ENCODE data around the gene MEX3A.
A peak's percentile ranks its signal among the peaks of the same experiment; 100 is the strongest.

MEX3A gene

DNA sequence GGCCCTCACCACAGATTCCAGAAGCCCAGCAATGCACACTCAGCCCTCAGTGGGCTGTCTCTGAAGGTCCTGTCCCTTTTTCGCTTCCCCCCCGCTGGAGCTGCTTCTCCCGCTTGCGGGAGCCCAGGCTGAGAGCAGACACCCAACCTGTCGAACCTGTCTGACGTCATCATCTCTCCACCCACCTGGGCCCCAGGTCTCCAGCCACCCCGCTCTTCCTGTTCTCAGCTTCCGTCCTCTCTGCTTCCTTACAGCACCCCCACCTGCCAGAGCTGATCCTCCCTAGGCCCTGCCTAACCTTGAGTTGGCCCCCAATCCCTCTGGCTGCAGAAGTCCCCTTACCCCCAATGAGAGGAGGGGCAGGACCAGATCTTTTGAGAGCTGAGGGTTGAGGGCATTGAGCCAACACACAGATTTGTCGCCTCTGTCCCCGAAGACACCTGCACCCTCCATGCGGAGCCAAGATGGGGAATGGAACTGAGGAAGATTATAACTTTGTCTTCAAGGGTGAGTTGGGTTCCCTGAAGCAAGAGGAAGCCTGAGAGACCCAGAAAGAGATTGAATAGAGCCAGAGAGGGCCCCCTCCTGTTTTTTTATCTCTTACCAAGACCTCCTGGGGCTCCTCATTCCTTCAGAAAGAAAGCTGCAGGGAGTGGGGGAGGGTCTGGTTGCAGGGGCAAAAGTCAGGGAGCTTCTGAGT is 21.2 kb downstream of the MEX3A start, which contains the start of gene RAB25:
RAB25 (plus strand) TSS at position 224 of the 700 bp plus-strand sequence; CDS start at position 465, 241 bp downstream.
- FAIRE-seq (no peak), DNase-seq (ENCODE audit: insufficient read length) (no peak)
- TF ChIP-seq POLR2AphosphoS5 (IDR thresholded peaks at IDR 0.05; ENCODE audit: low read depth, low read length) (no peak), POLR2A (IDR thresholded peaks at IDR 0.05; ENCODE audit: low read depth, low read length) (no peak), TAF1 (IDR thresholded peaks at IDR 0.05; ENCODE audit: borderline replicate concordance, low read depth, low read length) (no peak)

DNA sequence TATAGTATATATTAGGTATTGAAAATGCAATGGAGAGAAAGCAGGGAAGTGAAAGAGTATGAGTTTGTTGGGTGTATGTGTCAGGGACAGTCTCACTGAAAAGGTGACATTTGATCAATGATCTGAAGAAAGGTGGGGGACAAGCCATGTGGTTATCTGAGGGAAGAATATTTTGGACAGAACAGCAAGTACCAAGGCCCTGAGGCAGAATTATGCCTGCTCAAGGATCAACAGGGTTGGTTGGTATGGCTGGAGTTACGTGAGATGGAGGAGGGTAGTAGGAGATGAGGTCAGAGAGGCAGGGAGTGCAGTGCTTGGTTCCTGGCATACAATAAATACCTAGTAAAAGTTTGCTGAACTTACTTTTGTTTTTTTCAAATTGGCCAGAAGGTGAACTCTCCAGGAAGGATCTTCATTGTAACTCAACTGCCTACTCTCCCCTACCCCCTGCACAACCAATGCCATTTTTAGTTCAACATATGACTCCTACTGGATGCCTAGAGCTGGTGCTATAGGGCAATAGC is 25.9 kb downstream of the MEX3A start:
- no peak for DNase-seq (ENCODE audit: insufficient read length)
- TF ChIP-seq POLR2A (IDR thresholded peaks at IDR 0.05; ENCODE audit: low read depth, low read length) (no peak), POLR2AphosphoS5 (IDR thresholded peaks at IDR 0.05; ENCODE audit: low read depth, low read length) (no peak), TAF1 (IDR thresholded peaks at IDR 0.05; ENCODE audit: borderline replicate concordance, low read depth, low read length) (no peak)
- no peak for FAIRE-seq

DNA sequence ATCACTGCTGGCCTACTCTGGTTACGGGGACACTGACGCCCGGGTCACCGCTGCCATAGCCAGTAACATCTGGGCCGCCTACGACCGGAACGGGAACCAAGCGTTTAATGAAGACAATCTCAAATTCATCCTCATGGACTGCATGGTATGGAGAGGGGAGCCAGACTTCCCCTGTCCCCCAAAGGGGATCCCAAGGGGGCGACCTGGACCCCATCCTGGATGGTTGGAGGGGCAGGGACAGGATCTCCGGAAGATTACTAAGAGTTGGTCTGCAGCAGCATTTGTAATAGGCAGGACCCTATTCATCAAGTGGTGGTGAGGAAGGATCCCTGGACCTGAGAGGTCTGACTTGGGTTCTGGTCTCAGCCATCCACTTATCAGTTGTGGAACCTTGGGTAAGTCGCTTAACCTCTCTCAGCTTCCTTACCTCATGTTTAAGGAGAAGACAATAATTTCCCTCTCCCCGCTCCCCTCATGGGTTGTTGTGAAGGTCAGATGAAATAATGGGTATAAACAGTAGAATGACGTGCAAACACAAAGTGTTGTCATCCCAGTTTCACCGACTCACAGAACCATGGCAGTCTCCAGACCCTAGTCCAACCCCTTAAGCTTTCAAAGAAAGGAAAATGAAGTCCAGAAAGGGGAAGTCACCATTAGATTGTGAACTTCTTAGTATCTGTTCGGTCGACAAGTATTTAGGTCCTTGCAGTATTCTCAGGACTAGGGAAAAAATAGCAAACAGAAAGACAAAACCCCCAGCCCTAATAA is 26.8 kb downstream of the MEX3A start:
- FAIRE-seq, result no peak
- DNase-seq (ENCODE audit: insufficient read length), result no peak
- TF ChIP-seq POLR2AphosphoS5 (IDR thresholded peaks at IDR 0.05; ENCODE audit: low read depth, low read length), result no peak
- TF ChIP-seq TAF1 (IDR thresholded peaks at IDR 0.05; ENCODE audit: borderline replicate concordance, low read depth, low read length), result no peak
- no peak for TF ChIP-seq POLR2A (IDR thresholded peaks at IDR 0.05; ENCODE audit: low read depth, low read length)

DNA sequence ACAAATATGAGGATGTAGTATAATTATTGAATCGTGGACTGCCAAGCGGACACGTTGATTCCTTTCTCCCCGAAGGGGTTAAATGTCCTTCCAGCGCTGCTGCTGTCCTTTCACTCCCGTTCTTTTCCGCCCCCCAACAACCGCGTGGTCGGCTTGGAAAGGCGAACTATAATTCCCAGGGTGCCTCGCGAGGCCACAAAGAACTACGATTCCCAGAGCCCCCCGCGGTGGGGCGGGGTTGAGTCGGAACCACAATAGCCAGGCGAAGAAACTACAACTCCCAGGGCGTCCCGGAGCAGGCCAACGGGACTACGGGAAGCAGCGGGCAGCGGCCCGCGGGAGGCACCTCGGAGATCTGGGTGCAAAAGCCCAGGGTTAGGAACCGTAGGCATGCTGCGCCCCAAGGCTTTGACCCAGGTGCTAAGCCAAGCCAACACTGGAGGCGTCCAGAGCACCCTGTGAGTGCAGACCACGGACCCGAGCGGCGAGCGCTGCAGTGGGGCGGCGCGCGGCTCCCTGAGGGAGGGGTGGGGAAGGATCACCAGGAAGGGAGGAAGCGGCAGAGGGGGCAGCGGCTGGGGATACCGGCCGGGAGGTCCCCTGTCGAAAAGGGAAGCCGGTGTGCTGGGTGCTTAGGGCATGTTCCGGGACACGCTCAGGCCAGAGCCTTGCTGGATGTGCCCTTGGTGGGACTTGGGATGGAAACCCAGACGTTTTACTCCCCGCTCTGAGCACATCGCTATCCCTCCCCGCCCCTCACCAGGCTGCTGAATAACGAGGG is 27.6 kb downstream of the MEX3A start, which contains the start of gene LAMTOR2:
LAMTOR2 (plus strand) TSS at position 283 of the 781 bp plus-strand sequence; CDS start at position 391, 108 bp downstream.
- DNase-seq (ENCODE audit: insufficient read length) (peak; percentile 94), FAIRE-seq (peak; percentile 96)
- no peak for TF ChIP-seq TAF1 (IDR thresholded peaks at IDR 0.05; ENCODE audit: borderline replicate concordance, low read depth, low read length)
- peak; percentile 50; the same call in 1 of the 2 replicates for TF ChIP-seq POLR2A (IDR thresholded peaks at IDR 0.05; ENCODE audit: low read depth, low read length)
- peak; percentile 67; the same call in 1 of the 2 replicates for TF ChIP-seq POLR2AphosphoS5 (IDR thresholded peaks at IDR 0.05; ENCODE audit: low read depth, low read length)

DNA sequence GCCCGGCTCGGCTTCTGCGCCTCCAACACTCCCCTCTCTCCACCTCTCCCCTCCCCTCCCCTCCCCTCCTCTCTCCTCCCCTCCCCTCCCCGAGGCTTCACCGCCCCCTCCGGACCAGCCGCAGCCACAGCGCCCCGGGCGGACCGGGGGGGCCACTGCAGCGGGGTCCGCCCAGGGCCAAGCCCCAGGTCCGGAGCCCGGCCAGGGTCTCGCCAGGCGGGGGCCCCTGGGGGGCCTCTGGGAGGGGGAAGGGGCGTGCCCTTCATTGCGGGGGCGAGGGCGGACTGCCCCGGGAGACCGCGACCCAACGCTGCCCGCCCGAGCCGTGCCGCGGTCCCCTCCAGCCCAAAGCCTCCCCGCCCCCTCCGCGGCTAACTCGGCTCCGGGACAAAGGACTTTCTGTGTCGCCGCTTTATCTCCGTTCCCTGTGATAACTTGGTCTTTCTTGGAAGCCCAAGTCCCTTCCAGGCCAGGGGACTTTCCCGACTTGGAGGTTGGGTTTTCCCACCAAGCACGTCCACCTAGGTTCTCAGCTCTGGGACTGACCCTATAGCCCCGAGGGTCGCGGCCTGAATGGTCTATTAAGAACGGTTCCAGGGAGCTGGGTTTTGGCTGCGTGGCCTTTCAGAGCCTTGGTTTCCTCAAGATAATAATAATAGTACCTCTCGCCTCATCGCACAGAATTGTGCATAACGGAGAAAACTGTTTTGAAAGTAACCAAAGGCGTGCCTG is 28.3 kb downstream of the MEX3A start, which contains the start of gene UBQLN4:
UBQLN4 (minus strand) TSS at position 31 of the 732 bp plus-strand sequence. CDS start 97 bp downstream, outside the sequence.
- FAIRE-seq, result peak; percentile 27
- peak; percentile 89 for DNase-seq (ENCODE audit: insufficient read length)
- TF ChIP-seq TAF1 (IDR thresholded peaks at IDR 0.05; ENCODE audit: borderline replicate concordance, low read depth, low read length), result 0 out of 2 replicates have a peak, but pooled peaks have one; percentile 8
- TF ChIP-seq POLR2A (IDR thresholded peaks at IDR 0.05; ENCODE audit: low read depth, low read length), result no peak
- peak; percentile 36; the same call in 1 of the 2 replicates for TF ChIP-seq POLR2AphosphoS5 (IDR thresholded peaks at IDR 0.05; ENCODE audit: low read depth, low read length)

DNA sequence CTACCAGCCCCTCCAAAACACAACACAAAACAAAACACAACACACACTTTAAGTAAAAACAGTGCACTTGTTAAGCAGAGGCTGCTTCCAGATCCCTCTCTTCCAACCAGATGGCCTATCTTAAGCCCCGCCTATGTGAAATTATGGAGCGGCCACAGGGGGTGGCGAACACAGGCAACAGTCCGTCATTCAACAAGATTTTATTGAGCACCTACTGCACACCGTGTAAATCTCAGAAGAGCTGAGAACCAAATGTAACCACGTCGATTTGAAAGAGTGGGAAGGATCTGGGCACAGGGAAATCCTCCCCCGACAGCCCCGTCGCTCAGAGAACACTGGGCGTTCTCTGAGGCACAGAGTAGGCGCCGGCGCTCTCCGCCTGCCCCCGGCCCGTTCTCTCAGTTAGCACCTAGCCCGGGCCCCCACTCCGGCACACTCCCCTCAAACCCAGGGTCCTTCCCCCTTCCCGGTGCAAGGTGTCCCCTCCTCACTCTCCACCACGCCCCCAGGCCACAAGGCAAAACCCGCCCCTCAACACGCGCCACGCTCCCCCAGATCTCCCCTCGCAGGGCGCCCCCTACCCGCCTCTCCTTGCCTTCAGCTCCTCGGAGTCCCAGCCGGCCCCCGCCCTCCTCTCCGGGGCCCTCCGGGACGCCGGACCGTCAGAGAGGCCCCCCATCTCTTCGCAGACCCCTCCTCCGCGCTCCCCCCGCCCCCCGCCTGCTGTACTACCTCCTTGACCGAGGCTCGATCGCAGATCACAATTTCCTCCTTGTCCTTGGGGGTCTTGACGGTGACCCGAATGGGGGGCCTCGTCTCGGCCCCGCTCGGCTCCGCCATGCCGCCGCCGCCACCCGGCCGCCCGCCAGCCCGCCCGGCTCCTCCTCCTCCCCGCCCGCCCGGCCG is 29.1 kb downstream of the MEX3A start:
- TF ChIP-seq TAF1 (IDR thresholded peaks at IDR 0.05; ENCODE audit: borderline replicate concordance, low read depth, low read length), result no peak
- TF ChIP-seq POLR2A (IDR thresholded peaks at IDR 0.05; ENCODE audit: low read depth, low read length), result peak; percentile 8; the same call in 1 of the 2 replicates
- FAIRE-seq (no peak), DNase-seq (ENCODE audit: insufficient read length) (peak; percentile 71)

DNA sequence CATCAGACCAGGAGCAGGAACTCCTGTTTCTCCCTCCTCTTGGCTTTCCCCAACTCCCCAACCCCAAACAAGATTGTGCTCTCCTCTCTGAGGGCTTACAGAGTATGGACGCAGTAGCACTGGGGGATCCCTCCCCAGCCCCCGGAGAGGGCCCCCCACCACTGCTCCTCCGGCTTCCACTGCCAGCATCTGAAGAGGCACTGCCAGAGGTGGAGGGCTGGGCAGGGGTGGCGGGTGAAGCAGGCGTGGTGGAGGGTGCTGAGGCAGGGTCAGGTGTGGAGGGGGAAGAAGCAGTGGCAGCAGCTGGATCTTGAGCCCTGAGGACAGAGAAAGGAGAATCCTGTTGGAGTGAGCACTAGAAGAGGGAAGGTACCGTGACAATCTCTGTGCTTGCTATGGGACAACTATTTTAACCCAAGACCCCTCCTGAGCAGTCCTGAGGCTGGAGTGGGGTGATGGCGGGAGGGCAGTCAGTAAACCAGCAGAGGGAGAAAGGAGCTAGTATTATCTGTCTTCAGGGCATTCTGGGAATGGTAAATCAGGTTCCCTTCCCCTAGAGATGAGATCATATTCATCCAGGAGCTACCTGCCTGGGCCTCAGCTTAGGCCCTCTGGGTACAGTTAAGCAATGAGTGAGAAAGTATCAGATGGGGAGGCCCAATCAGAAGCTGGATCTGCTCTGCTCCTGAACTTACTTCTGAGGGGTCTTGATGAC is 31.1 kb downstream of the MEX3A start:
- TF ChIP-seq POLR2AphosphoS5 (IDR thresholded peaks at IDR 0.05; ENCODE audit: low read depth, low read length), result no peak
- TF ChIP-seq TAF1 (IDR thresholded peaks at IDR 0.05; ENCODE audit: borderline replicate concordance, low read depth, low read length), result no peak
- no peak for TF ChIP-seq POLR2A (IDR thresholded peaks at IDR 0.05; ENCODE audit: low read depth, low read length)
- no peak for DNase-seq (ENCODE audit: insufficient read length)
- no peak for FAIRE-seq

DNA sequence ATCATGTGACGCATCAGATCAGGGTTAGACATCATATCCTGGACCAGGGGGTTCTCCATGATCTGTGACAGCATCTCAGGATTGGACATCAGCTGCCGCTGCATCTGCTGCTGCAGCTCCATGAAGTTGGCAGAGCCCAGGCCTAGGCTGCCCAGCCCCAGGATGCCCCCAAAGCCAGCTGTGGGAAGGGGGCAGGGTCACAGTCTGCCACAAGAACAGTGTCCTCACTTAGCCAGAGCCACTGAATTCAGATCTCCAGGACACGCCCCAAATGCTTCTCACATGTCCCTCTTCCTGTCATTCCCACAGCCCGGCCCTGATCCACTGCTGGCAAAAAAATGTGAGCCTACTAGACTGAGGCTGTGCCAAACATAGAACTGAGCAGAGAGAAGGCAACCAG is 31.9 kb downstream of the MEX3A start:
- FAIRE-seq (no peak), DNase-seq (ENCODE audit: insufficient read length) (no peak)
- TF ChIP-seq POLR2AphosphoS5 (IDR thresholded peaks at IDR 0.05; ENCODE audit: low read depth, low read length) (no peak), TAF1 (IDR thresholded peaks at IDR 0.05; ENCODE audit: borderline replicate concordance, low read depth, low read length) (no peak), POLR2A (IDR thresholded peaks at IDR 0.05; ENCODE audit: low read depth, low read length) (no peak)

All from GM12892 (cell line).